Measurements from ENCODE around the gene CADM3.
A peak's percentile ranks its signal among the peaks of the same experiment; 100 is the strongest.

DNA sequence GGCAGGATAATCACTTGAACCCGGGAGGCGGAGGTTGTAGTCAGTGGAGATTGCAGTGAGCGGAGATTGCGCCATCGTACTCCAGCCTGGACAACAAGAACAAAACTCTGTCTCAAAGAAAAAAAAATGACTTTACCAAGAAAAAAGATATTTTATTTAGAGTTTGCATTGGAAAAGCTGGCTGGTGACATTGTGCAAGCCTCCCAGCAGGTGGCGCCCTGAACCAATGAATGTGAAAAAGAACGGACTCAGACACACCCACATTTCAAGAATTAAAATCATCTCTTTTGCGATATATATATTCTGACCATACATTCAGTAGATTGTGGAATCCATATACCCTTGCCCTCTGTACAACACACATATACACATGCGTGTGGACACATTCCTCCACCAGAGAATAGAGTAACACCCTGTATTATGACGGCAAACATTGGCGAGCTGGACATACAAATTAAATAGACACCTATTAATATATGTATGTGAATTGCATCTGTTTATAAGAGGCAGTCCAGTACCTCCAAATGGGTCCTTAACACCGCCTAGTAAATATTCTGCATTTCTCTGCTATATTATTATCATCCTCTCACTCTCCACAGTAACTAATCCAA lies 39.0 kb upstream of the CADM3 start:
- TF ChIP-seq, protein P1, sequence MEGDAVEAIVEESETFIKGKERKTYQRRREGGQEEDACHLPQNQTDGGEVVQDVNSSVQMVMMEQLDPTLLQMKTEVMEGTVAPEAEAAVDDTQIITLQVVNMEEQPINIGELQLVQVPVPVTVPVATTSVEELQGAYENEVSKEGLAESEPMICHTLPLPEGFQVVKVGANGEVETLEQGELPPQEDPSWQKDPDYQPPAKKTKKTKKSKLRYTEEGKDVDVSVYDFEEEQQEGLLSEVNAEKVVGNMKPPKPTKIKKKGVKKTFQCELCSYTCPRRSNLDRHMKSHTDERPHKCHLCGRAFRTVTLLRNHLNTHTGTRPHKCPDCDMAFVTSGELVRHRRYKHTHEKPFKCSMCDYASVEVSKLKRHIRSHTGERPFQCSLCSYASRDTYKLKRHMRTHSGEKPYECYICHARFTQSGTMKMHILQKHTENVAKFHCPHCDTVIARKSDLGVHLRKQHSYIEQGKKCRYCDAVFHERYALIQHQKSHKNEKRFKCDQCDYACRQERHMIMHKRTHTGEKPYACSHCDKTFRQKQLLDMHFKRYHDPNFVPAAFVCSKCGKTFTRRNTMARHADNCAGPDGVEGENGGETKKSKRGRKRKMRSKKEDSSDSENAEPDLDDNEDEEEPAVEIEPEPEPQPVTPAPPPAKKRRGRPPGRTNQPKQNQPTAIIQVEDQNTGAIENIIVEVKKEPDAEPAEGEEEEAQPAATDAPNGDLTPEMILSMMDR (IDR thresholded peaks at IDR 0.05): peak; percentile 91
- TF ChIP-seq POLR2AphosphoS5 (IDR thresholded peaks at IDR 0.05; ENCODE audit: low read depth, low read length): no peak
- TF ChIP-seq, protein P2, sequence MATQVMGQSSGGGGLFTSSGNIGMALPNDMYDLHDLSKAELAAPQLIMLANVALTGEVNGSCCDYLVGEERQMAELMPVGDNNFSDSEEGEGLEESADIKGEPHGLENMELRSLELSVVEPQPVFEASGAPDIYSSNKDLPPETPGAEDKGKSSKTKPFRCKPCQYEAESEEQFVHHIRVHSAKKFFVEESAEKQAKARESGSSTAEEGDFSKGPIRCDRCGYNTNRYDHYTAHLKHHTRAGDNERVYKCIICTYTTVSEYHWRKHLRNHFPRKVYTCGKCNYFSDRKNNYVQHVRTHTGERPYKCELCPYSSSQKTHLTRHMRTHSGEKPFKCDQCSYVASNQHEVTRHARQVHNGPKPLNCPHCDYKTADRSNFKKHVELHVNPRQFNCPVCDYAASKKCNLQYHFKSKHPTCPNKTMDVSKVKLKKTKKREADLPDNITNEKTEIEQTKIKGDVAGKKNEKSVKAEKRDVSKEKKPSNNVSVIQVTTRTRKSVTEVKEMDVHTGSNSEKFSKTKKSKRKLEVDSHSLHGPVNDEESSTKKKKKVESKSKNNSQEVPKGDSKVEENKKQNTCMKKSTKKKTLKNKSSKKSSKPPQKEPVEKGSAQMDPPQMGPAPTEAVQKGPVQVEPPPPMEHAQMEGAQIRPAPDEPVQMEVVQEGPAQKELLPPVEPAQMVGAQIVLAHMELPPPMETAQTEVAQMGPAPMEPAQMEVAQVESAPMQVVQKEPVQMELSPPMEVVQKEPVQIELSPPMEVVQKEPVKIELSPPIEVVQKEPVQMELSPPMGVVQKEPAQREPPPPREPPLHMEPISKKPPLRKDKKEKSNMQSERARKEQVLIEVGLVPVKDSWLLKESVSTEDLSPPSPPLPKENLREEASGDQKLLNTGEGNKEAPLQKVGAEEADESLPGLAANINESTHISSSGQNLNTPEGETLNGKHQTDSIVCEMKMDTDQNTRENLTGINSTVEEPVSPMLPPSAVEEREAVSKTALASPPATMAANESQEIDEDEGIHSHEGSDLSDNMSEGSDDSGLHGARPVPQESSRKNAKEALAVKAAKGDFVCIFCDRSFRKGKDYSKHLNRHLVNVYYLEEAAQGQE (IDR thresholded peaks at IDR 0.05; ENCODE audit: insufficient read depth in 1 of 2, low read depth in 2 of 2, low read length in 1 of 2): no peak
